Fibroblast of lung (primary cell): Measurements from ENCODE around the gene DHDDS.

Experiments
- EZH2 ChIP-seq: IDR thresholded peaks from 2 replicates; pipeline ENCODE4 v1.5.1; 2012; ENCODE audit warnings: low read length, control low read depth, mild to moderate bottlenecking; ENCODE audit errors: missing control alignments
- TF ChIP-seq, protein P1 (sequence below), 2 donors: IDR thresholded peaks in 1 of 2; conservative IDR thresholded peaks in 1 of 2; 1 replicate in 1 of 2; 2 replicates in 1 of 2; pipeline ENCODE4 v1.5.1; 2011 to 2012; ENCODE audit warnings: low read length in 2 of 2, control low read depth in 1 of 2, inconsistent platforms in 1 of 2, low read depth in 1 of 2, mild to moderate bottlenecking in 1 of 2

DNA sequence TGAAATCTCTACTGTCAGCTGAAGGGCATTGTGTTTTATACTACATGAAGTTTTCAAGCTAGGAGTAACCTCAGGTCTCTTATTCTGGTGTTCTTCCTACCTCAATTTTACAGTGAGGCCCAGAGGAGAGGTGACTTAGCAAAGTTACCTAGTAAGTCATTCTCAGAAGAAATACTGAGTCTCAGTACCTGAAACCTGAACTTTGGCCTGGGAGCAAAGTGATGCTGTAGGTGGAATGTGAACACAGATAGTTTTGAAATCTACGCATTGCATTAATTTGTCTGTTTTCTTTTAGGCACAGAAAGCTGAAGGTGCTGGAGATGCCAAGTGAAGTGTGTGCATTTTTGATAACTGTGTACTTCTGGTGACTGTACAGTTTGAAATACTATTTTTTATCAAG lies 42.7 kb downstream of the DHDDS start:
- TF ChIP-seq, protein P1, sequence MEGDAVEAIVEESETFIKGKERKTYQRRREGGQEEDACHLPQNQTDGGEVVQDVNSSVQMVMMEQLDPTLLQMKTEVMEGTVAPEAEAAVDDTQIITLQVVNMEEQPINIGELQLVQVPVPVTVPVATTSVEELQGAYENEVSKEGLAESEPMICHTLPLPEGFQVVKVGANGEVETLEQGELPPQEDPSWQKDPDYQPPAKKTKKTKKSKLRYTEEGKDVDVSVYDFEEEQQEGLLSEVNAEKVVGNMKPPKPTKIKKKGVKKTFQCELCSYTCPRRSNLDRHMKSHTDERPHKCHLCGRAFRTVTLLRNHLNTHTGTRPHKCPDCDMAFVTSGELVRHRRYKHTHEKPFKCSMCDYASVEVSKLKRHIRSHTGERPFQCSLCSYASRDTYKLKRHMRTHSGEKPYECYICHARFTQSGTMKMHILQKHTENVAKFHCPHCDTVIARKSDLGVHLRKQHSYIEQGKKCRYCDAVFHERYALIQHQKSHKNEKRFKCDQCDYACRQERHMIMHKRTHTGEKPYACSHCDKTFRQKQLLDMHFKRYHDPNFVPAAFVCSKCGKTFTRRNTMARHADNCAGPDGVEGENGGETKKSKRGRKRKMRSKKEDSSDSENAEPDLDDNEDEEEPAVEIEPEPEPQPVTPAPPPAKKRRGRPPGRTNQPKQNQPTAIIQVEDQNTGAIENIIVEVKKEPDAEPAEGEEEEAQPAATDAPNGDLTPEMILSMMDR (conservative IDR thresholded peaks at IDR 0.05 in 1 of 2, IDR thresholded peaks at IDR 0.05 in 1 of 2; ENCODE audit: low read depth in 1 of 2, low read length in 2 of 2): no peak
- no peak for TF ChIP-seq EZH2
